HG03354 (cell line): ENCODE results near the gene CSTF2.

Source experiments
- ATAC-seq: cut with Tn5 transposase; IDR thresholded peaks from one replicate; pipeline ENCODE4 v1.9.1; 2021; ENCODE audit warnings: mild to moderate bottlenecking; ENCODE audit not compliant: unreplicated experiment, poor library complexity, severe bottlenecking

CSTF2 gene

DNA sequence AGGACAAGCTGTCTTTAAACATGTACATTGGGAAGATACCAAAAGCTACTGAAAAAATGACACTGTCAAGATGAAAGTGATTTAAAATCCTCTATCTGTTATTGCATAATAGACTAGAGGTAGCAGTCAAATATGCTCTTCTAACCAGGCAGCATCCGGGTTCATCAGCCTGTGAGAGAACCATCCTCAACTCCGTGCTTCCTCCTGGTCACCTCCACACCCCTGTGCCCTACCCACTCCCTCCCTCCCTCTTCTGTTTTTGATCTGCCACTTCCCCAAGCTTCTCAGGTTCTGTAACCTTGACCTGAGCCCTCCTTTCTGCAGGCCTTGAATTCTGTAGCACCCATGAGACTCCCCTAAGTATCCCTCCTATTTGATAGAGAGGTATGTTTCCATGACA lies 48.1 kb downstream of the CSTF2 start:
- ATAC-seq, result no peak

DNA sequence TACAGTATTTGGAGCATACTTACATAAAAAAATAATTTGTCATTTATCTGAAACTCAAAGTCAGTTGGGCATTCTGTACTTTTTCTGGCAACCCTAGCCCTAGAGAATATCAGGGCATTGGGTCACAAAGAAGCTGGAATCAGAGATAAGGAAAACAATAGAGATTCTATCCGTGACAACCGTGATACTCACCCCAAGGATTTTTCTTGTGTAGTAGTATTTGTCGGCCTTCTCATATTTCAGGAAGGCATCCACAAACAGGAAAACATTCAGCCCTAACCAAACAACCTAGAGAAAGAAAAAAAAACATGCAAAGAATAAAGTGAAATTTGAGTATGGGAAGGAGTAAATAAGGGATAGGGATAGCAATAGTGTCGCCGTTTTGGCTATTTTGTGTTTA lies 50.3 kb downstream of the CSTF2 start:
- ATAC-seq, result no peak

DNA sequence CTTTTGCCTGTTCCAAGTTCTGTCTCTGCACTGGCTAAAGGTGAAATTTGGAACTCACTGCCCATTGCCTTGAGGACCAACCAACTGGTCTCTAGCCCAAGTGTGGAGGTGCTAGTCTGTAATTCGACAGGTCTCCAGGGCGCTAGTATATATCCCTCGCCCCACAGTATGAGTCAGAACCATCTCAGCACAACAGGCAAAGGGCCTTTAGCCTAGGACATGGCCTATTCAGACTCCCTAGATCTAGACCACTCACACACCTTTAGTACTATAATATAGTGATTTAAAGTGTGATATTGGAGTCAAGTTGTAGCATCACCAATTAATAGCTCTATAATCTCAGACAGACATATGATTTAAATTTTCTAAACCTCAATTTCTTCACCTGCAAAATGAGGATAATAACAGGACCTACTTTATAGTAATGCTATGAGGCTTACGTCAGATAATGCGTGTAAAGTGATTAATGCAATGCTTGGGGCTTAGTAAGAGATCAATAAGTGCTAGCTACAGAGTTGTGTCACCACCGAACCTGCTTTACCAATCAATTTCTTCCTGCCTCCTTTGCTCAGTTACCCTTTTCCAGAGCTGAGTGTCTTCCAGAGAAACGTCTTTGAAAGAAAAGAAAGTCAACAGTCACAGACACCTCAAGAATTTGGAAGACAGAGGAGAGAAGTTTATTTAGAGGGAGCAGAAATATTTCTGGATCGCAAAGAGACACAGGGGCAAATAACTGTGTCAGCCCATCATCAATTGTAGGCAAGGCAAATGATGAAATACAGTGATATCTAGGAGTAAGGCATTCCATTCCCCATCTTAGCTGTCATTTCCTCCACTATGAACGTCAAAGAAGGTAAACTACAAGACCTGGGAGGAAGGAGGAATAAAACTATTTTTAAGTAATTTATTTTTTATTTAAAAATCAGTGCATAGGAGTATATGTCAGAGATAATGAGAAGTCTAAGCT lies 51.7 kb downstream of the CSTF2 start:
- ATAC-seq, result no peak

DNA sequence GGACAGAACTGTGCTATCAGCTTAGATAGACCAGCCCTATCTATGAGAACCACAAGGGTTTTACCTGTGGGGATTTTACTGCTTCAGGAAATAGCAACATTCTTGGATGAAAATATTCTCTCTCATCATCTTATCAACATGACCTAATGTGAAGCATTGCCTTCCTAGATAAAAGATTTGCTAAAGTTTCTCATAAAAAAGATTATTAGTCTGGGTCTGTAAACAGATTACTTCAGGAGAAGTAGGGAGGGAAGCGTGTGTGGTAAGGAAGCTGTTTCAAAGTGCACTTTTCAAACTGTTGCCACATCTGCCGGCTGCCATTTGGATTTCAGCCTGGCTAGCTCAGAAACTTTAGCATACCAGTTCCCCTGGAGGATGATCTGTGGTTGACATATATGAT lies 54.1 kb downstream of the CSTF2 start, which contains the start of gene NOX1:
Gene NOX1 (minus strand): TSS at position 35 of the 400 bp plus-strand sequence. CDS start 220 bp downstream, outside the sequence.
- no peak for ATAC-seq

DNA sequence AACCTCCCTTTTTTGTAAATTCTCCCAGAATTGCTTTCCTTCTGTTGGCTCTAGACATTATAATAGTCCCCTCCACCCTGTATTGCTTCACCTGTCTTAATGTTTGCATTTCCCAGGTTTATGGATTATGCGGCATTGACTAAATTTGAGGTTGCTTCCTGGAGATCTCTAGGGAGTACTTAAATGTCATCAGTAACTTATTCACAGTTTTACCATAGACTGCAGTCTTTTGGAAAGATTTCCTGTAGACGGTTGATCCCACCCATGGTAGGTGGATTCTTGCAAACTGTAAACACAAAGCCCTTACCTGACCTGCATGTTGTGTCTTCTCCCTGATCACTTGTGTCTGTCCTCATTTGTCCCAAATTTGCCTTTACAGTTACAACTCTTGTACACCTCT lies 60.2 kb downstream of the CSTF2 start:
- ATAC-seq, result no peak

DNA sequence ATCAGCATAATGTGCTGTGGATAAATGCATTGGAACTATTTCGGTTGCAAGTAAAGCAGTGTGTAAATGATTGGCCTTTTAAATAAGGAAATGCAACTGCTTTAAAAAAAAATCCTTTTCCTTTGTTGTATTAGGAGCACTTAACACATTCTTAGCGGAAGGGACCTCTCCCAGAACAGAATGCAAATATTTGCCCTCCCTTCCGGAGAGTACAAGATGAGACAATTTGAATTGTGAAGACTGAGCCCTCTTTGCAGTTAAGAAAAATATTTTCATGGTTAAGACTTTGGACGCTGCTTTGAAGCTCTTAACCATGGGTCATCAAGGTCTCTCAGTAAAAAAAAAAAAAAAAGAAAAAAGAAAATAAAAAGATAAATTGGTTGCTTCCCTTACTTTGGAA lies 63.5 kb downstream of the CSTF2 start:
- ATAC-seq, result no peak
